Activated naive CD4-positive, alpha-beta T cell treated with anti-CD3 and anti-CD28 coated beads, Interleukin-2, amount 10 ng/mL, durations not matched to agents 7 days and 5 days (primary cell): ENCODE data around the gene RNF34.
"Not testable (repeated sequence)": the region's sequence is repeated elsewhere in the genome, so short reads cannot be mapped to it uniquely, and the experiment has no call there.

Experiments
- CTCF ChIA-PET: fragments of 350-600 bp; sonication (Branson Sonifier 250); formaldehyde crosslinking; loops from one replicate; lab custom pipeline; 2021; ENCODE audit warnings: antibody characterized with exemption; lab: Charles Lee
- DNase-seq: peaks from one replicate; pipeline ENCODE4 v3.0.0-alpha.2; 2020
- H3K27ac Mint-ChIP-seq: one replicate; pipeline ENCODE4 v1.8.0; 2021; ENCODE audit warnings: mild to moderate bottlenecking, moderate library complexity, mixed read lengths
- H3K27me3 Mint-ChIP-seq: one replicate; pipeline ENCODE4 v1.8.0; 2021; ENCODE audit warnings: mild to moderate bottlenecking, mixed read lengths
- H3K36me3 Mint-ChIP-seq: one replicate; pipeline ENCODE4 v1.8.0; 2021; ENCODE audit warnings: mixed read lengths
- H3K4me1 Mint-ChIP-seq: one replicate; pipeline ENCODE4 v1.8.0; 2021; ENCODE audit warnings: mixed read lengths
- H3K4me3 Mint-ChIP-seq: one replicate; pipeline ENCODE4 v1.8.0; 2021; ENCODE audit warnings: mild to moderate bottlenecking, moderate library complexity, mixed read lengths
- H3K9me3 Mint-ChIP-seq: one replicate; pipeline ENCODE4 v1.8.0; 2021; ENCODE audit warnings: mixed read lengths

RNF34 gene

GRCh38 chr12:121374945-121375584 is 24.9 kb upstream of the RNF34 start:
- CTCF ChIA-PET = interaction anchor here (0.6 to 0.9 kb wide), 2 partner anchors 41 to 323 kb away, joined by 3 read pairs; no protein-coding TSS in a partner anchor
- H3K27me3 Mint-ChIP-seq = peaks cover 19% of the 10 kb centered on the region
- not testable (repeated sequence) for H3K4me3 Mint-ChIP-seq, H3K9me3 Mint-ChIP-seq, H3K4me1 Mint-ChIP-seq, DNase-seq, H3K36me3 Mint-ChIP-seq, H3K27ac Mint-ChIP-seq

DNA sequence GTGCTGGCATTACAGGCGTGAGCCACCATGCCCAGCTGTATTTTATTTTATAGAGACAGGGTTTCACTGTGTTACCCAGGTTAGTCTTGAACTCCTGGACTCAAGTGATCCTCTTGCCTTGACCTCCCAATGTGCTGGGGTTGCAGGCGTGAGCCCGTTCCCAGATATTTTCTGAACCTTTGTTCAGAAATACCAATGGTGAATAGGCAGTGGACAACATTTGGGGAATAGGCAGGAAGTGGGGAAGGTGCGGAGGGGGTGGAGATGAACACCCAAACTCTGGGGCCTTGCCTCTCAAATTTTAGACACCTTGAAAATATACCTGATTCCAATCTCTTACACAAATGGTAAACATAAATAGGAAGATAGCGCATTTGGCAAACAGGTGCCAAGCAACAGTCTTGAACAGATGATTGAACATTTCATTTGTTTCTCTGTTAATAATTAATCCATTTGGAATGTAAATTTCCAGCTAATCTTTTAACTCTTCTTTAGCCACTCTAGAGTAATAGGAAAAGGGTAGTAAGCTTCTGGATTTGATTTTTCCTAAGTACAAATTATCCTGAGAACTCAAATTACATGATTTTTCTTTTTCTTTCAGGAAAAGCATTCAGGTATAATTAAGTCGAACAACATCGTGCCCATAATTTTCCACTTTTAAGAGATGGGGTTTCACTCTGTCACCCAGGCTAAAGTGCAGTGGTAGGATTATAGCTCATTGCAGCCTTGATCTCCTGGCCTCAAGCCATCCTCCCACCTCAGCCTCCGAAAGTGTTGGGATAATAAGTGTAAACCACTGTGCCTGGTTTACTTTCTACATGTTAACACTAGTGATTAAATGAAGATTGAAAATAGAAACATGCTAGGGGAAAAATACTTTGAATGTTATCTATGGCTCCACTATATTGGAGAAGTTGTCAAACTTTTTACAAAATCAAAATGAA is 22.9 kb upstream of the RNF34 start:
- CTCF ChIA-PET = no interaction called here
- Mint-ChIP-seq H3K36me3 (no peaks in the 10 kb centered on the region), H3K4me3 (no peak overlapping the region), H3K9me3 (peaks cover 3% of the 10 kb centered on the region), H3K27me3 (peaks cover 13% of the 10 kb centered on the region), H3K4me1 (no peaks in the 10 kb centered on the region), H3K27ac (no peak overlapping the region)
- DNase-seq = no peak

- DNase-seq = no peak
- CTCF ChIA-PET = no interaction called here
- Mint-ChIP-seq H3K4me3 (no peak overlapping the region), H3K9me3 (peaks cover 3% of the 10 kb centered on the region), H3K4me1 (no peaks in the 10 kb centered on the region), H3K27me3 (peaks cover 17% of the 10 kb centered on the region), H3K27ac (no peak overlapping the region), H3K36me3 (no peaks in the 10 kb centered on the region)
Measured at GRCh38 chr12:121378736-121379135, 21.2 kb upstream of the RNF34 start.

GRCh38 chr12:121379945-121380344 is 20.0 kb upstream of the RNF34 start:
- no peak overlapping the region for H3K4me3 Mint-ChIP-seq
- H3K27ac Mint-ChIP-seq = no peak overlapping the region
- peaks cover under 1% of the 10 kb centered on the region for H3K9me3 Mint-ChIP-seq
- H3K36me3 Mint-ChIP-seq = no peaks in the 10 kb centered on the region
- peaks cover 28% of the 10 kb centered on the region for H3K27me3 Mint-ChIP-seq
- no peak for DNase-seq
- no peaks in the 10 kb centered on the region for H3K4me1 Mint-ChIP-seq
- CTCF ChIA-PET = no interaction called here

DNA sequence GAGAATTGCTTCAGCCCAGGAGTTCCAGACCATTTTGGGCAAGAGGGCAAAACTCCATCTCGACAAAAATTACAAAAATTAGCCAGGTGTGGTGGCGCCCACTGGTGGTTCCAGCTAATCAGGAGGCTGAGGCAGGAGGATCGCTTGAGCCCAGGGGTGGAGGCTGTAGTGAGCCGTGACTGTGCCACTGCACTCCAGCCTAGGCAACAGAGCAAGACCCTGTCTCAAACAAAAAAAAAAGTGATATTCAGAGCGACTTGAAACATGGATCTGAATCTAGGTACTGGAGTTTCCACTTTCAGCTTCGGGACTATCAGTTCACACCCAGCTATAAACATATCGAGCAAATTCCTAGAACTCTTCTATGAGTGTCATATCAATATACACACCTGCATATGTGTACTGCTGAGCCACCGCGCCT is 16.3 kb upstream of the RNF34 start:
- no peak for DNase-seq
- H3K4me3 Mint-ChIP-seq = no peak overlapping the region
- CTCF ChIA-PET = no interaction called here

GRCh38 chr12:121384891-121385290 is 15.0 kb upstream of the RNF34 start:
- not testable (repeated sequence) for H3K27ac Mint-ChIP-seq, H3K9me3 Mint-ChIP-seq, H3K36me3 Mint-ChIP-seq, H3K4me1 Mint-ChIP-seq, H3K4me3 Mint-ChIP-seq, DNase-seq
- peaks cover 18% of the 10 kb centered on the region for H3K27me3 Mint-ChIP-seq
- CTCF ChIA-PET = interaction anchor here (1.0 kb wide), 1 partner anchor 40 kb away, joined by 3 read pairs; no protein-coding TSS in a partner anchor

More for the DNA sequence above, 16.3 kb upstream of the RNF34 start:
- no peaks in the 10 kb centered on the region for H3K36me3 Mint-ChIP-seq
- H3K9me3 Mint-ChIP-seq = no peaks in the 10 kb centered on the region
- H3K27ac Mint-ChIP-seq = no peak overlapping the region
- H3K27me3 Mint-ChIP-seq = peaks cover 21% of the 10 kb centered on the region
- H3K4me1 Mint-ChIP-seq = peaks cover 4% of the 10 kb centered on the region

DNA sequence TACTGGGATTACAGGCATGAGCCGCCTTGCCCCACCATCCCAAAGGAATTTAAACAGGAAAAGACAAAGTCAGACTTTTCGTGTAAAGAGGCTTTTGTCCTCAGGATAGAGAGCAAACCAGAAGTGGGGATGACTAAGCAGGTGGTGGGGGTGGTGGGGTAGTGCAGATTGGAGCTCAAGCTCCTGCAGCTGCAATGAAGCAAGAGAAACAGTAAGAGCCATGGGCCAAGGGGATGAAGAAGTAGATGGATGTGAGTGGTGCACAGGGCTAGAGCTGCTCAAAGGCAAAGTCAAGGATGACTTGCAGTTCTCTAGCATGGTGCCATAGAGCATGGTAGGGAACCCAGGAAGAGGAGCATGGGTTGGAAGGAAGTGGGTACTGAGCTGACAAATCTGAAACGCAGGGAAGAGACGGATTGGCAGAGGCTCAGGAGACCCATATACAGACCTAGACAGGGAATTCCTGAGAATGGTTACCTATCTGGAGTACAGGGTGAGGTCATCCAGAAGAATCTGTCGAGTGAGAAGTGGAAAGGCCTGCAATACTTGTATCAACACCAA is 11.4 kb upstream of the RNF34 start:
- CTCF ChIA-PET = interaction anchor here (1.5 kb wide), 1 partner anchor 55 kb away, joined by 3 read pairs; no protein-coding TSS in a partner anchor
- Mint-ChIP-seq H3K27me3 (peaks cover 14% of the 10 kb centered on the region), H3K4me1 (peaks cover 19% of the 10 kb centered on the region), H3K4me3 (no peak overlapping the region), H3K27ac (no peak overlapping the region), H3K36me3 (no peaks in the 10 kb centered on the region), H3K9me3 (no peaks in the 10 kb centered on the region)
- DNase-seq = no peak

DNA sequence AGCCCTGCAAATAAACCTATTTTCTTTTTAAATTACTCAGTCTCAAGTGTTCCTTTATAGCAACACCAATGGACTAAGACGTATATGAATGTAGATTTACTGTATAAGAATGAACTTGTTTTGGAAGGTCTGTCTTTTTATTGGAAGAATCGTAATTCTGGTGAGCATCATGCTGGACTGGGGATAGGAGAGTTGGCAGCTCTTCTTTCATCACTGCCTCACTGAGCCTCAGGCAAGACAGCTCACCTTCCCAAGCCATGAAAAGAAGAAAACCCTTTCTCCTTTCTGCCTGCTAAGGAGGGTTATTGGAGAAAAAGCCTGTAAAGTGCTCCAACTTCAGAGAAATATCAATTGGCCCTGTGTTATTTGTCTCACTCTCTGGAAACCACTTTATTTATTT is 9.1 kb upstream of the RNF34 start:
- Mint-ChIP-seq H3K27ac (no peak overlapping the region), H3K36me3 (no peaks in the 10 kb centered on the region), H3K27me3 (no peaks in the 10 kb centered on the region), H3K9me3 (no peaks in the 10 kb centered on the region), H3K4me1 (peaks cover 19% of the 10 kb centered on the region), H3K4me3 (no peak overlapping the region)
- CTCF ChIA-PET = no interaction called here
- no peak for DNase-seq

GRCh38 chr12:121391619-121392324 is 8.1 kb upstream of the RNF34 start:
- Mint-ChIP-seq H3K36me3 (no peaks in the 10 kb centered on the region), H3K4me1 (peaks cover 20% of the 10 kb centered on the region), H3K27ac (peak overlapping the region; percentile 35), H3K27me3 (no peaks in the 10 kb centered on the region), H3K4me3 (peak overlapping the region; percentile 2), H3K9me3 (no peaks in the 10 kb centered on the region)
- CTCF ChIA-PET = interaction anchor here (0.9 to 1.0 kb wide), 3 partner anchors 9 to 57 kb away, joined by 4 read pairs; partner anchors contain the start of genes ANAPC5 and RNF34
- peak; percentile 62 for DNase-seq

DNA sequence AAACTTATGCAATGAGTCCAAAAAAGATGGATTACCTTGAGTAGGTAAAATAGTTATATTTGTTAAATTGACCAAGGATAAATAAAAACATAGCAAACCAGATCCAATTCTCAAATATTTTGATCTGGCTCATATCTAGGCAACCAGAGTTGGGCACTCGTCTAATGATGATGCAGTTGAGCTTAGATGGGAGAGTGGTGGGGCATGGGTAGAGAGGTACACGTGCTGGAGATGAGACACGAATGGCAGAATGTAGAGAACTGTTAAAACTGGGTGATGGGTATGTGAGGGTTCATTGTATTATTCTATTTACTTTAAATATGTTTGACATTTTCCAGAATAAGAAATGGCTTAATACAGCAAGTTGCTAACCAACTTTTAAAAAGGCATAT is 7.6 kb upstream of the RNF34 start:
- no peak overlapping the region for H3K4me3 Mint-ChIP-seq
- H3K9me3 Mint-ChIP-seq = no peaks in the 10 kb centered on the region
- no peaks in the 10 kb centered on the region for H3K36me3 Mint-ChIP-seq
- no peaks in the 10 kb centered on the region for H3K27me3 Mint-ChIP-seq
- peaks cover 20% of the 10 kb centered on the region for H3K4me1 Mint-ChIP-seq
- CTCF ChIA-PET = interaction anchor here (0.9 to 1.0 kb wide), 3 partner anchors 8 to 58 kb away, joined by 4 read pairs; partner anchors contain the start of genes ANAPC5 and RNF34
- H3K27ac Mint-ChIP-seq = no peak overlapping the region
- DNase-seq = no peak

- H3K4me3 Mint-ChIP-seq = no peak overlapping the region
- no peak for DNase-seq
- no peaks in the 10 kb centered on the region for H3K27me3 Mint-ChIP-seq
- peaks cover 30% of the 10 kb centered on the region for H3K4me1 Mint-ChIP-seq
- no peak overlapping the region for H3K27ac Mint-ChIP-seq
- CTCF ChIA-PET = interaction anchor here (1.1 kb wide), 1 partner anchor 48 kb away, joined by 3 read pairs; no protein-coding TSS in a partner anchor
- H3K9me3 Mint-ChIP-seq = no peaks in the 10 kb centered on the region
- peaks cover 14% of the 10 kb centered on the region for H3K36me3 Mint-ChIP-seq
Measured at GRCh38 chr12:121397521-121397920, 2.4 kb upstream of the RNF34 start.

GRCh38 chr12:121398355-121398754 is 1.6 kb upstream of the RNF34 start:
- Mint-ChIP-seq H3K36me3 (peaks cover 18% of the 10 kb centered on the region), H3K4me1 (peaks cover 36% of the 10 kb centered on the region), H3K9me3 (no peaks in the 10 kb centered on the region), H3K27ac (peak overlapping the region; percentile 58), H3K4me3 (peak overlapping the region; percentile 84), H3K27me3 (no peaks in the 10 kb centered on the region)
- DNase-seq = no peak
- CTCF ChIA-PET = interaction anchor here (1.1 kb wide), 1 partner anchor 49 kb away, joined by 3 read pairs; no protein-coding TSS in a partner anchor

DNA sequence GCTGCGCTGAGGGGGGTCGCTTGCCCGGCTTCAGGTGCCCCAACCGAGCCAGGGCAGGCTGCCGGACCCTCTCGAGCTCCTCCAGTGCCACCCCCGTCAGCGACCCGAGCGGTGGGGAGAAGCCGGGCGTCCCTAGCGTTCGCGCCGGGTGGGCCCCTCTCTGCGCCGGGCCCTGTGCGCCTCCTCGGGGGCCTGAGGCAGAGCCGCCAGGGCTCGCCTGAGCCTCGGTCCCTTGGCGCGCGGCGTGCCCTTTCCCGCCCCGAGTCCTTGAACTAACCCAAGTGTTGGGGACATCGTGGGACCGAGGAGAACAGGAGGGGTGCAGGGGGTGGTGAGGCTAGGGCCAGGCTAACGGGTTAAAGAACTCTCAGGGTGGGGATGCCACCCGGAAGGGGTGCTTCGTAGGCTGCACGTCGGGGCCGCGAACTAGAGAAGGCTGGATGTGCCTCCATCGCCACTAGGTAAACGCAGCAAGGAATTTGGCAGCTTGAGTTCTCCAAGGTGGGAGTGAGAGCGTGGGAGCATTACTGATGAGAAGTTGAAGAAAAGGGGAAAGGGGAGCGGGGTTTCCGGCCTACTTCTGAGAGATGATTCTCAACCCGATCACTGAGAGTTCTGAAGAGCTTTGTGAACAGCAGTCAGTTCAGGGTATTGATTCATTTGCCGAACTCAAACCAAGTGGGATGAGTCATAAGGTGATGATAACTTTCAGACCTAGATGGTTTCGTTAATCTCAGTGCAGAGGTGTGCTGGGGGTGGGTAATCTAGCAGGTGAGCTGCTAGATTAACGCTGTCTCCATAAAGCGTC is 618 bp downstream of the RNF34 start:
- Mint-ChIP-seq H3K4me3 (peak overlapping the region; percentile 84), H3K9me3 (no peaks in the 10 kb centered on the region), H3K27ac (peak overlapping the region; percentile 94), H3K36me3 (peaks cover 29% of the 10 kb centered on the region), H3K4me1 (peaks cover 45% of the 10 kb centered on the region), H3K27me3 (no peaks in the 10 kb centered on the region)
- peak; percentile 64 for DNase-seq
- CTCF ChIA-PET = interaction anchor here (1.2 to 3.5 kb wide), 5 partner anchors 9 to 66 kb away, joined by 3 to 15 read pairs (median 6); partner anchors contain the start of gene ANAPC5
